GM12878 (cell line): ENCODE data around the gene NEXN. TPM values are rescaled to one million over a fixed set of nuclear protein-coding genes. Genes with fewer than 3 reads are reported as not detected.
A peak's percentile ranks its signal among the peaks of the same experiment; 100 is the strongest.

Experiments
- ATAC-seq: fragments of 200-7000 bp; cut with Tn5 transposase; 3 replicates; pipeline ENCODE4 v1.9.1; 2020; ENCODE audit warnings: mild to moderate bottlenecking, moderate library complexity
- BruUV-seq: library from RNA; stranded (reverse); fragments of 400-500 nt; replicated peaks from 2 replicates; lab custom pipeline; 2021; lab: Mats Ljungman, UMichigan
- CTCF ChIA-PET: fragments of 300-600 bp; sonication (Branson Sonifier 250); formaldehyde crosslinking; extraction: SDS; loops from one replicate; lab custom pipeline; 2021; ENCODE audit warnings: inconsistent platforms; lab: Yijun Ruan, JAX
- POLR2A ChIA-PET: fragments of 350-600 bp; formaldehyde crosslinking; extraction: SDS; loops from one replicate; lab custom pipeline; 2021; ENCODE audit warnings: inconsistent platforms; lab: Charles Lee
- RAD21 ChIA-PET: fragments of 300-600 bp; sonication (Branson Sonifier 250); formaldehyde crosslinking; loops from one replicate; lab custom pipeline; 2023; ENCODE audit warnings: antibody characterized with exemption; ENCODE audit not compliant: unreplicated experiment; lab: Charles Lee
- SMC1A ChIA-PET: fragments of 300-600 bp; sonication (Branson Sonifier 250); formaldehyde crosslinking; loops from one replicate; lab custom pipeline; 2023; ENCODE audit not compliant: unreplicated experiment, uncharacterized antibody; lab: Charles Lee
- DNase-seq: peaks from one replicate; pipeline ENCODE4 v3.0.0-alpha.2; 2011; ENCODE audit warnings: low read depth, low spot score
- FAIRE-seq: peaks from 3 replicates; lab custom pipeline; 2011; peaks lifted over from hg19 to GRCh38; lab: Jason Lieb, UNC
- H2AFZ ChIP-seq: 2 replicates; pipeline ENCODE4 v1.6.0; 2011; ENCODE audit warnings: low read depth, low read length, control low read depth; ENCODE audit not compliant: control insufficient read depth
- H3K27ac ChIP-seq: 2 replicates; pipeline ENCODE4 v1.5.1; 2011; ENCODE audit warnings: control low read depth; ENCODE audit not compliant: control insufficient read depth, insufficient read depth
- H3K27me3 ChIP-seq, 2 experiments: replicated peaks in 1 of 2; 2 replicates each; pipeline versions ENCODE4 v1.6.0 to v1.6.1; 2011; ENCODE audit warnings: low read length in 1 of 2; ENCODE audit not compliant: control insufficient read depth in 2 of 2, insufficient read depth in 2 of 2
- H3K36me3 ChIP-seq, 2 experiments: 2 replicates each; pipeline ENCODE4 v1.5.1; 2011; ENCODE audit warnings: low read length in 1 of 2; ENCODE audit not compliant: control insufficient read depth in 2 of 2, insufficient read depth in 2 of 2
- H3K4me1 ChIP-seq: 2 replicates; pipeline ENCODE4 v1.6.1; 2011; ENCODE audit warnings: mild to moderate bottlenecking, low read length, moderate library complexity, mixed read lengths; ENCODE audit not compliant: control insufficient read depth, insufficient read depth
- H3K4me2 ChIP-seq: 2 replicates; pipeline ENCODE4 v1.6.0; 2011; ENCODE audit warnings: control low read depth; ENCODE audit not compliant: control insufficient read depth, insufficient read depth
- H3K4me3 ChIP-seq: fragments of 200-600 bp; sonication (generic); 2 replicates; pipeline ENCODE4 v1.5.1; 2016
- H3K79me2 ChIP-seq: 2 replicates; pipeline ENCODE4 v1.6.0; 2011; ENCODE audit warnings: low read length; ENCODE audit not compliant: control insufficient read depth, insufficient read depth
- H3K9ac ChIP-seq: 2 replicates; pipeline ENCODE4 v1.8.0; 2011; ENCODE audit warnings: low read length, control low read depth, mixed read lengths; ENCODE audit not compliant: control insufficient read depth, insufficient read depth
- H3K9me3 ChIP-seq: replicated peaks from 3 replicates; pipeline ENCODE4 v1.5.1; 2011; ENCODE audit warnings: mild to moderate bottlenecking, low read length; ENCODE audit not compliant: control insufficient read depth, insufficient read depth
- H4K20me1 ChIP-seq: 2 replicates; pipeline ENCODE4 v1.6.0; 2011; ENCODE audit not compliant: control insufficient read depth, insufficient read depth
- PML ChIP-seq: IDR thresholded peaks from 2 replicates; pipeline ENCODE4 v1.6.1; 2012; ENCODE audit warnings: low read length, inconsistent platforms
- POLR2AphosphoS5 ChIP-seq: IDR thresholded peaks from 2 replicates; pipeline ENCODE4 v1.6.1; 2011; ENCODE audit warnings: mild to moderate bottlenecking, low read length, inconsistent platforms
- SUZ12 ChIP-seq: fragments of 200-600 bp; sonication (generic); IDR thresholded peaks from one replicate; pipeline ENCODE4 v1.6.1; 2018; ENCODE audit warnings: antibody characterized with exemption, mild to moderate bottlenecking; ENCODE audit not compliant: unreplicated experiment
- WGBS: methylation state at CpG from one replicate; pipeline ENCODE4 v1.1.6; 2016; ENCODE audit warnings: low lambda C conversion rate; ENCODE audit not compliant: insufficient replicate concordance, insufficient coverage; ENCODE audit errors: missing lambda C conversion rate; 5-methylcytosine and 5-hydroxymethylcytosine counted together
- in situ Hi-C: fragments of 300-500 bp; cut with MboI; formaldehyde crosslinking; loops from 9 replicates; pipeline ENCODE4 v1.14.3; 2018; ENCODE audit warnings: mixed read lengths
- intact Hi-C: fragments of 100-400 bp; cut with micrococcal nuclease; formaldehyde crosslinking; loops from one replicate; pipeline ENCODE4 v1.14.2; 2022; ENCODE audit not compliant: unreplicated experiment
- polyA plus RNA-seq, 11 experiments: library from polyadenylated mRNA; depleted of rRNA in 4 of 11; unstranded in 6 of 11; stranded (reverse) in 5 of 11; fragments of >200 nt; fragmentation: Nextera tagmentation in 4 of 11; fragmentation: Illumina TruSeq in 1 of 11; extraction: Ambion mirVana in 4 of 11; extraction: Trizol in 1 of 11; gene quantifications; 1 replicate in 1 of 11; 2 replicates in 10 of 11; pipeline versions ENCODE4 v1.2.1 to v1.2.3, GENCODE V29; 2011 to 2016; ENCODE audit warnings: inconsistent platforms in 2 of 11, missing spikeins in 2 of 11, low read depth in 1 of 11
- total RNA-seq, 4 experiments: library from RNA; depleted of rRNA in 3 of 4; stranded (reverse); fragments of >200 nt in 3 of 4; fragmentation: Illumina TruSeq in 1 of 4; extraction: Trizol in 1 of 4; gene quantifications; 2 replicates each; pipeline versions ENCODE4 v1.2.1 to v1.2.3, GENCODE V29; 2013 to 2021

NEXN gene
- total and polyA plus RNA-seq, 10 of the 15 experiments (the other 5 are each of a cell fraction or from before 2014, with no cell fraction given): 2.5 to 46.6 (median 15.4) TPM

GRCh38 chr1:77951328-77951727, 62.9 kb downstream of the NEXN start:
- intact Hi-C loops: loop anchor here (2.0 kb wide), 1 partner anchor 15 kb away; no protein-coding TSS in a partner anchor
- SMC1A ChIA-PET: interaction anchor here (1.0 to 2.1 kb wide), 3 partner anchors 13 to 24 kb away, joined by 3 to 7 read pairs (median 3); no protein-coding TSS in a partner anchor
- BruUV-seq: no TSS peak

GRCh38 chr1:77953907-77954306, 65.5 kb downstream of the NEXN start:
- H3K4me2 ChIP-seq: no peak overlapping the region
- peaks cover 3 to 46% of the 10 kb centered on the region in 2 experiments for H3K36me3 ChIP-seq
- ChIA-PET CTCF (interaction anchor here (0.8 to 2.1 kb wide), 3 partner anchors 14 to 178 kb away, joined by 3 to 5 read pairs (median 3); no protein-coding TSS in a partner anchor), POLR2A (no interaction called here), SMC1A (interaction anchor here (0.9 to 4.8 kb wide), 2 partner anchors 6 to 20 kb away, joined by 3 to 15 read pairs; no protein-coding TSS in a partner anchor), RAD21 (interaction anchor here (1.7 kb wide), 1 partner anchor 22 kb away, joined by 3 read pairs; no protein-coding TSS in a partner anchor)
- intact Hi-C loops (no loop called here), in situ Hi-C loops (no loop called here)
- BruUV-seq: no TSS peak
- peaks cover 9% of the 10 kb centered on the region for H3K79me2 ChIP-seq
- FAIRE-seq (no peak), DNase-seq (no peak), ATAC-seq (no peak)
- no peak overlapping the region for H2AFZ ChIP-seq
- H3K4me1 ChIP-seq: peaks cover 16% of the 10 kb centered on the region
- no peaks in the 10 kb centered on the region for H3K9me3 ChIP-seq
- WGBS: 98% methylated on average over 3 of the region's 3 CpGs
- no peak overlapping the region for H3K27ac ChIP-seq
- no peaks in the 10 kb centered on the region for H3K27me3 ChIP-seq
- no peaks in the 10 kb centered on the region for H4K20me1 ChIP-seq
- TF ChIP-seq POLR2AphosphoS5 (peak; percentile 61), PML (no peak)
- no peak overlapping the region for H3K4me3 ChIP-seq
- H3K9ac ChIP-seq: no peak overlapping the region

More at GRCh38 chr1:77951328-77951727, 62.9 kb downstream of the NEXN start:
- in situ Hi-C loops: no loop called here
- ChIA-PET CTCF (no interaction called here), RAD21 (no interaction called here), POLR2A (interaction anchor here (0.6 to 1.4 kb wide), 2 partner anchors 13 to 41 kb away, joined by 3 read pairs; no protein-coding TSS in a partner anchor)
- H3K4me2 ChIP-seq: peak overlapping the region; percentile 7; the same call in 1 of the 2 replicates
- peaks cover 6% of the 10 kb centered on the region for H3K79me2 ChIP-seq
- no peaks in the 10 kb centered on the region for H3K27me3 ChIP-seq
- WGBS: 95% methylated on average over 1 of the region's 1 CpG
- H3K4me1 ChIP-seq: peaks cover 16% of the 10 kb centered on the region
- H3K4me3 ChIP-seq: no peak overlapping the region
- TF ChIP-seq POLR2AphosphoS5 (peak; percentile 20; the same call in 1 of the 2 replicates), SUZ12 (no peak)
- H3K9ac ChIP-seq: no peak overlapping the region
- H2AFZ ChIP-seq: no peak overlapping the region
- ATAC-seq (peak; percentile 19; the same call in 2 of the 3 replicates), FAIRE-seq (peak; percentile 62), DNase-seq (no peak)
- H3K9me3 ChIP-seq: no peaks in the 10 kb centered on the region
- H3K27ac ChIP-seq: no peak overlapping the region
- no peaks in the 10 kb centered on the region for H4K20me1 ChIP-seq
- H3K36me3 ChIP-seq: peaks cover 2 to 40% of the 10 kb centered on the region in 2 experiments
